Mesenchymal stem cell (in vitro differentiated cells and primary cell): Measurements from ENCODE around the gene CYP11A1.

Source experiments
- DNase-seq: peaks from one replicate; pipeline ENCODE4 v3.0.0-alpha.2; 2013
- H2AFZ ChIP-seq: one replicate; pipeline ENCODE4 v1.6.1; 2013; ENCODE audit warnings: low read depth, mild to moderate bottlenecking, control low read depth, inconsistent platforms, low read length, moderate library complexity
- H2AK5ac ChIP-seq: 2 replicates; pipeline ENCODE4 v1.6.1; 2013; ENCODE audit warnings: low read length, moderate library complexity, mild to moderate bottlenecking, inconsistent platforms; ENCODE audit not compliant: severe bottlenecking
- H2BK120ac ChIP-seq: one replicate; pipeline ENCODE4 v1.6.1; 2013; ENCODE audit warnings: low read depth, mild to moderate bottlenecking, inconsistent platforms, low read length, moderate library complexity
- H2BK12ac ChIP-seq, 2 experiments: one replicate each; pipeline ENCODE4 v1.6.1; 2013; ENCODE audit warnings: inconsistent platforms in 2 of 2, low read length in 2 of 2, mild to moderate bottlenecking in 2 of 2, moderate library complexity in 2 of 2, control low read depth in 1 of 2
- H2BK15ac ChIP-seq: one replicate; pipeline ENCODE4 v1.6.1; 2013; ENCODE audit warnings: mild to moderate bottlenecking, low read depth, inconsistent platforms; ENCODE audit not compliant: poor library complexity, severe bottlenecking
- H2BK5ac ChIP-seq: 2 replicates; pipeline ENCODE4 v1.6.1; 2013; ENCODE audit warnings: low read depth, mild to moderate bottlenecking, low read length, control low read depth, inconsistent platforms; ENCODE audit not compliant: poor library complexity, severe bottlenecking
- H3K14ac ChIP-seq, 2 experiments: one replicate each; pipeline ENCODE4 v1.6.1; 2013; ENCODE audit warnings: inconsistent platforms in 2 of 2, low read length in 2 of 2, control low read depth in 1 of 2, mild to moderate bottlenecking in 1 of 2, moderate library complexity in 1 of 2
- H3K18ac ChIP-seq, 2 experiments: one replicate each; pipeline ENCODE4 v1.6.1; 2013; ENCODE audit warnings: inconsistent platforms in 2 of 2, low read length in 2 of 2, control low read depth in 1 of 2, low read depth in 1 of 2, mild to moderate bottlenecking in 1 of 2
- H3K23ac ChIP-seq, 2 experiments: one replicate each; pipeline ENCODE4 v1.6.1; 2013; ENCODE audit warnings: inconsistent platforms in 2 of 2, low read length in 2 of 2, mild to moderate bottlenecking in 2 of 2, moderate library complexity in 2 of 2, control low read depth in 1 of 2
- H3K27ac ChIP-seq: 2 replicates; pipeline ENCODE4 v1.5.1; 2013; ENCODE audit warnings: mild to moderate bottlenecking, moderate library complexity, low read length, control low read depth, inconsistent platforms; ENCODE audit not compliant: poor library complexity, severe bottlenecking
- H3K27me3 ChIP-seq, 2 experiments: 2 replicates each; pipeline versions ENCODE4 v1.6.1 to v1.7.0; 2013; ENCODE audit warnings: low read length in 2 of 2, mild to moderate bottlenecking in 2 of 2, moderate library complexity in 2 of 2, control low read depth in 1 of 2, inconsistent platforms in 1 of 2; ENCODE audit not compliant: control insufficient read depth in 1 of 2, insufficient read depth in 1 of 2
- H3K36me3 ChIP-seq, 2 experiments: 2 replicates each; pipeline versions ENCODE4 v1.6.1 to v1.7.0; 2013; ENCODE audit warnings: low read length in 2 of 2, control low read depth in 1 of 2, inconsistent platforms in 1 of 2, low read depth in 1 of 2, mild to moderate bottlenecking in 1 of 2; ENCODE audit not compliant: insufficient read depth in 2 of 2, control insufficient read depth in 1 of 2
- H3K4ac ChIP-seq, 2 experiments: one replicate each; pipeline ENCODE4 v1.6.1; 2013; ENCODE audit warnings: inconsistent platforms in 2 of 2, low read length in 2 of 2, mild to moderate bottlenecking in 2 of 2, moderate library complexity in 2 of 2, control low read depth in 1 of 2, low read depth in 1 of 2
- H3K4me1 ChIP-seq: 2 replicates; pipeline ENCODE4 v1.6.1; 2013; ENCODE audit warnings: low read depth, low read length, control low read depth; ENCODE audit not compliant: control insufficient read depth, insufficient read depth
- H3K4me2 ChIP-seq: 2 replicates; pipeline ENCODE4 v1.6.1; 2013; ENCODE audit warnings: low read length, mild to moderate bottlenecking, inconsistent platforms; ENCODE audit not compliant: poor library complexity, severe bottlenecking
- H3K4me3 ChIP-seq, 2 experiments: 2 replicates each; pipeline versions ENCODE4 v1.5.1 to v1.7.0; 2013; ENCODE audit warnings: low read length in 2 of 2, mild to moderate bottlenecking in 2 of 2, control low read depth in 1 of 2, low read depth in 1 of 2; ENCODE audit not compliant: insufficient read depth in 1 of 2
- H3K79me1 ChIP-seq: replicated peaks from 2 replicates; pipeline ENCODE4 v1.6.1; 2013; ENCODE audit warnings: mild to moderate bottlenecking, control low read depth, low read length, inconsistent platforms; ENCODE audit not compliant: poor library complexity, severe bottlenecking
- H3K9ac ChIP-seq: 2 replicates; pipeline ENCODE4 v1.7.0; 2013; ENCODE audit warnings: mild to moderate bottlenecking, low read length, moderate library complexity
- H3K9me3 ChIP-seq: 2 replicates; pipeline ENCODE4 v1.7.0; 2013; ENCODE audit warnings: mild to moderate bottlenecking, low read length; ENCODE audit not compliant: control insufficient read depth
- H4K8ac ChIP-seq: one replicate; pipeline ENCODE4 v1.6.1; 2013; ENCODE audit warnings: inconsistent platforms, mild to moderate bottlenecking, low read length, moderate library complexity
- H4K91ac ChIP-seq: one replicate; pipeline ENCODE4 v1.6.1; 2013; ENCODE audit warnings: mild to moderate bottlenecking, low read length, inconsistent platforms
- WGBS: methylation state at CpG from one replicate; pipeline ENCODE4 v1.1.7; 2013; ENCODE audit warnings: mixed read lengths; 5-methylcytosine and 5-hydroxymethylcytosine counted together

The CYP11A1 gene

GRCh38 chr15:74389241-74390048 is 22.0 kb upstream of the CYP11A1 start:
- Histone ChIP-seq H3K18ac (no peak overlapping the region), H2BK12ac (no peak overlapping the region), H2AK5ac (no peak overlapping the region), H4K8ac (no peak overlapping the region), H2BK120ac (no peak overlapping the region), H3K36me3 (peaks cover 0 to 1% of the 10 kb centered on the region in 2 experiments), H3K9ac (no peak overlapping the region), H3K4me1 (peaks cover 55% of the 10 kb centered on the region), H3K9me3 (no peaks in the 10 kb centered on the region), H3K23ac (no peak overlapping the region), H2BK5ac (no peak overlapping the region), H3K14ac (no peak overlapping the region), H3K4me3 (no peak overlapping the region), H3K4me2 (no peak overlapping the region), H4K91ac (no peak overlapping the region), H3K27me3 (no peaks in the 10 kb centered on the region), H3K27ac (no peak overlapping the region), H3K79me1 (peaks cover 2% of the 10 kb centered on the region), H3K4ac (no peak overlapping the region), H2AFZ (no peak overlapping the region), H2BK15ac (no peak overlapping the region)
- DNase-seq: no peak
- 70% methylated on average over 17 of the region's 20 CpGs for WGBS

DNA sequence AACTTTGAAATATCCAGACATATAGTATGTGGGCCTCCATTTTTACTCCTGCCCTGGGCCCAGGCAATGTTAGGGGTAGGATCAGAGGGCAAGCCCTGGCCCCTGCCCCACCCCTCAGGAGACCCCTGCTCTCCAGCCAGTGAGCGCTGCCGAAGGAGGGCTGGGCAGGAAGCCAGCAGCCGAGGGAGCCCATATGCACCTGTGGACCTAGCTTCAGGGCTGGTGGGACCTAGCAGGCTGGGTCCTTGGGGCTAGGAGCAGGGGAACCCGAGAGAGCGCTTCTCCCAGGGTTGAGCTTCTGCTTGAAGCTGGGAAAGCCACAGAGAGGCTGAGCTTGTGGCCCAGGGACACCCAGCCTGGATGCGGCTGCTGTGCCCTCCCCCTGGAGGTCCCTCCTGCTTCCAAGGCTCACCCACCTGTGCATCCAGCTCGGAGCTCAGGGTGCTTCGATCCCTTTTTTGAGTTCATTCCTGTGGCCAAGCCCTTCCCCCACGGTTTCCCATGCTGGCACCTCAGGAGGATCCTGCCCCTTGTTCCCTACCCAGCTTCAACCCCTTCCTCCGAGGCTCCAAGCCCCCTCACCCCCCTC is 21.0 kb upstream of the CYP11A1 start:
- Histone ChIP-seq H4K8ac (no peak overlapping the region), H2AFZ (no peak overlapping the region), H3K14ac (no peak overlapping the region), H3K4ac (no peak overlapping the region), H2BK12ac (no peak overlapping the region), H4K91ac (no peak overlapping the region), H3K4me2 (no peak overlapping the region), H3K36me3 (peaks cover 0 to 2% of the 10 kb centered on the region in 2 experiments), H2BK5ac (no peak overlapping the region), H3K23ac (no peak overlapping the region), H3K4me1 (peaks cover 62% of the 10 kb centered on the region), H2AK5ac (peak overlapping the region; percentile 72), H3K9ac (no peak overlapping the region), H3K27me3 (no peaks in the 10 kb centered on the region), H3K9me3 (no peaks in the 10 kb centered on the region), H3K79me1 (peaks cover 4% of the 10 kb centered on the region), H2BK15ac (no peak overlapping the region), H2BK120ac (no peak overlapping the region), H3K27ac (no peak overlapping the region), H3K4me3 (no peak overlapping the region), H3K18ac (no peak overlapping the region)
- DNase-seq: no peak
- 93% methylated on average over 10 of the region's 10 CpGs for WGBS

DNA sequence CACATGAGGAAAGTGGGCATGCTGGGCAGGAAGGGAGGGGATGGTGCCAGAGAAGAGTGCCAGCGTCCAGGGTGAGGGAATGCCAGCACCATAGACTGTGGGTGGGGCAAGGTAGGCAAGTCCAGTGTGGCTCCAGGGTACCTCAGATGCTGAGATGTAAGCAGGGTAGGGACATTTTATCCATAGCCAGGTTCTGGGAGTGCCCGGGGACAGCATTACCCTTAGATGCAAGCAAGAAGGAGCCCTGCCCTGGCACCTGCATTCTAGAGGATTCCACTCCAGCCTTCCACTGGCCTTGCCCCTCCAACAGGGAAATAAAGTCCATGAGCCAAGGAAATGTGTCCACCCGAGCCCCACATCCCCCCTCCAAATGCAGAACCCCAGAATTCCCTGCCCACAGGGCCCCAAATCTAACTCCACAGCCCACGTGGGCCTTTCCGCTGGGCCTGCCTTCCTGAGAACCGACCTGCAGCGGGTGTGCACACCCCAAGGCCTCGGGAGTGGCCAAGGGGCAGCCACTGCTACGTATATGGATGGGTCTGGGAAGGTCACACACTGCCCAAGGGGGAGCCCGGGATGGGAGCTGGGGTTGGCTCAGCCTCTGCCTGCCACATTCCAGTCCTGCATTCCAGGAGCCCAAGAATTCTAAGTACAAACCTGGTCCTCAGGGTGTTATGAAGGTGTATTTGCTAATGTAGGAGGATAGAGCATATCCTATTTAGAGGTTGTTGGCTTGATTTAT is 20.3 kb upstream of the CYP11A1 start:
- whole genome bisulfite sequencing: 74% methylated on average over 10 of the region's 10 CpGs
- no peak overlapping the region for H3K27ac ChIP-seq
- no peak overlapping the region for H2BK120ac ChIP-seq
- H3K4me2 ChIP-seq: no peak overlapping the region
- no peak overlapping the region for H2AFZ ChIP-seq
- no peak overlapping the region for H3K18ac ChIP-seq
- H3K4ac ChIP-seq: no peak overlapping the region
- H2BK15ac ChIP-seq: no peak overlapping the region
- no peak overlapping the region for H2BK12ac ChIP-seq
- no peak overlapping the region for H3K14ac ChIP-seq
- no peak overlapping the region for H2BK5ac ChIP-seq
- no peaks in the 10 kb centered on the region for H3K27me3 ChIP-seq
- H3K23ac ChIP-seq: no peak overlapping the region
- no peak for DNase-seq
- H2AK5ac ChIP-seq: peak overlapping the region; percentile 10
- H3K9ac ChIP-seq: no peak overlapping the region
- H4K8ac ChIP-seq: no peak overlapping the region
- no peaks in the 10 kb centered on the region for H3K9me3 ChIP-seq
- peaks cover 62% of the 10 kb centered on the region for H3K4me1 ChIP-seq
- no peak overlapping the region for H3K4me3 ChIP-seq
- H3K79me1 ChIP-seq: peaks cover 4% of the 10 kb centered on the region
- no peak overlapping the region for H4K91ac ChIP-seq
- peaks cover 0 to 2% of the 10 kb centered on the region in 2 experiments for H3K36me3 ChIP-seq

- H3K23ac ChIP-seq: no peak overlapping the region
- no peak overlapping the region for H2BK15ac ChIP-seq
- H3K4me3 ChIP-seq: no peak overlapping the region
- no peak overlapping the region for H2BK120ac ChIP-seq
- no peak overlapping the region for H2BK12ac ChIP-seq
- H3K27me3 ChIP-seq: no peaks in the 10 kb centered on the region
- no peak overlapping the region for H3K14ac ChIP-seq
- no peak overlapping the region for H2AFZ ChIP-seq
- no peak overlapping the region for H3K27ac ChIP-seq
- H3K36me3 ChIP-seq: peaks cover 0 to 2% of the 10 kb centered on the region in 2 experiments
- H3K9me3 ChIP-seq: no peaks in the 10 kb centered on the region
- peak overlapping the region; percentile 53 for H4K91ac ChIP-seq
- peak overlapping the region; percentile 10 for H2AK5ac ChIP-seq
- H3K9ac ChIP-seq: no peak overlapping the region
- no peak overlapping the region for H3K18ac ChIP-seq
- H3K4me2 ChIP-seq: no peak overlapping the region
- DNase-seq: no peak
- no peak overlapping the region for H4K8ac ChIP-seq
- peaks cover 58% of the 10 kb centered on the region for H3K4me1 ChIP-seq
- no peak overlapping the region for H2BK5ac ChIP-seq
- peaks cover 4% of the 10 kb centered on the region for H3K79me1 ChIP-seq
- H3K4ac ChIP-seq: no peak overlapping the region
- 96% methylated on average over 13 of the region's 13 CpGs for WGBS
Observed at GRCh38 chr15:74387141-74387541, 19.7 kb upstream of the CYP11A1 start.
